Measurements from ENCODE around the gene ASB9. TPM values are rescaled to one million over a fixed set of nuclear protein-coding genes. Genes with fewer than 3 reads are reported as not detected.

ASB9 gene
- total RNA-seq, 1 experiment from 2014 or later = not detected

- H3K36me3 ChIP-seq = no peaks in the 10 kb centered on the region
- H3K4me3 ChIP-seq = no peak overlapping the region
- DNase-seq = no peak
- H3K27me3 ChIP-seq = no peaks in the 10 kb centered on the region
- no peaks in the 10 kb centered on the region for H3K9me3 ChIP-seq
Observed at GRCh38 chrX:15269120-15269519, 763 bp downstream of the ASB9 start.

- Histone ChIP-seq H3K27me3 (no peaks in the 10 kb centered on the region), H3K36me3 (no peaks in the 10 kb centered on the region), H3K4me3 (no peak overlapping the region), H3K9me3 (no peaks in the 10 kb centered on the region)
- no peak for DNase-seq
Observed at GRCh38 chrX:15254852-15255251, 15.0 kb downstream of the ASB9 start.

GRCh38 chrX:15245896-15246295 is 24.0 kb downstream of the ASB9 start:
- H3K4me3 ChIP-seq = no peak overlapping the region
- no peaks in the 10 kb centered on the region for H3K36me3 ChIP-seq
- no peaks in the 10 kb centered on the region for H3K9me3 ChIP-seq
- DNase-seq = no peak
- no peaks in the 10 kb centered on the region for H3K27me3 ChIP-seq

- no peaks in the 10 kb centered on the region for H3K27me3 ChIP-seq
- H3K4me3 ChIP-seq = no peak overlapping the region
- no peaks in the 10 kb centered on the region for H3K9me3 ChIP-seq
- H3K36me3 ChIP-seq = no peaks in the 10 kb centered on the region
- no peak for DNase-seq
Observed at GRCh38 chrX:15244421-15244820, 25.5 kb downstream of the ASB9 start.

- Histone ChIP-seq H3K9me3 (no peaks in the 10 kb centered on the region), H3K27me3 (no peaks in the 10 kb centered on the region), H3K36me3 (no peaks in the 10 kb centered on the region), H3K4me3 (no peak overlapping the region)
- DNase-seq = peak; percentile 2
Observed at GRCh38 chrX:15242899-15243555, 26.9 kb downstream of the ASB9 start.

GRCh38 chrX:15241301-15241700 is 28.6 kb downstream of the ASB9 start:
- H3K9me3 ChIP-seq = no peaks in the 10 kb centered on the region
- H3K27me3 ChIP-seq = no peaks in the 10 kb centered on the region

GRCh38 chrX:15240414-15240813 is 29.5 kb downstream of the ASB9 start:
- DNase-seq = no peak
- no peaks in the 10 kb centered on the region for H3K36me3 ChIP-seq

More at GRCh38 chrX:15241301-15241700, 28.6 kb downstream of the ASB9 start:
- no peak for DNase-seq
- no peaks in the 10 kb centered on the region for H3K36me3 ChIP-seq
- no peak overlapping the region for H3K4me3 ChIP-seq

GRCh38 chrX:15236146-15236545 is 33.7 kb downstream of the ASB9 start:
- Histone ChIP-seq H3K9me3 (no peaks in the 10 kb centered on the region), H3K4me3 (no peak overlapping the region), H3K36me3 (no peaks in the 10 kb centered on the region), H3K27me3 (no peaks in the 10 kb centered on the region)
- no peak for DNase-seq

More at GRCh38 chrX:15240414-15240813, 29.5 kb downstream of the ASB9 start:
- Histone ChIP-seq H3K9me3 (no peaks in the 10 kb centered on the region), H3K4me3 (no peak overlapping the region), H3K27me3 (no peaks in the 10 kb centered on the region)

GRCh38 chrX:15235001-15235400 is 34.9 kb downstream of the ASB9 start:
- Histone ChIP-seq H3K9me3 (no peaks in the 10 kb centered on the region), H3K36me3 (no peaks in the 10 kb centered on the region), H3K27me3 (no peaks in the 10 kb centered on the region), H3K4me3 (no peak overlapping the region)
- no peak for DNase-seq

GRCh38 chrX:15233416-15234015 is 36.4 kb downstream of the ASB9 start:
- Histone ChIP-seq H3K4me3 (no peak overlapping the region), H3K36me3 (no peaks in the 10 kb centered on the region), H3K27me3 (no peaks in the 10 kb centered on the region), H3K9me3 (no peaks in the 10 kb centered on the region)
- no peak for DNase-seq

GRCh38 chrX:15224747-15225146 is 45.1 kb downstream of the ASB9 start:
- Histone ChIP-seq H3K27me3 (no peaks in the 10 kb centered on the region), H3K36me3 (no peaks in the 10 kb centered on the region), H3K4me3 (no peak overlapping the region), H3K9me3 (no peaks in the 10 kb centered on the region)
- no peak for DNase-seq

GRCh38 chrX:15221321-15221720 is 48.6 kb downstream of the ASB9 start:
- DNase-seq = no peak
- Histone ChIP-seq H3K36me3 (no peaks in the 10 kb centered on the region), H3K27me3 (no peaks in the 10 kb centered on the region), H3K4me3 (no peak overlapping the region), H3K9me3 (no peaks in the 10 kb centered on the region)

GRCh38 chrX:15217161-15217560 is 52.7 kb downstream of the ASB9 start:
- H3K9me3 ChIP-seq = no peaks in the 10 kb centered on the region
- no peaks in the 10 kb centered on the region for H3K27me3 ChIP-seq
- no peaks in the 10 kb centered on the region for H3K36me3 ChIP-seq
- H3K4me3 ChIP-seq = no peak overlapping the region
- DNase-seq = no peak

GRCh38 chrX:15216280-15216679 is 53.6 kb downstream of the ASB9 start:
- DNase-seq = no peak
- Histone ChIP-seq H3K9me3 (no peaks in the 10 kb centered on the region), H3K27me3 (no peaks in the 10 kb centered on the region), H3K36me3 (no peaks in the 10 kb centered on the region), H3K4me3 (no peak overlapping the region)

- no peaks in the 10 kb centered on the region for H3K27me3 ChIP-seq
- H3K4me3 ChIP-seq = no peak overlapping the region
- H3K9me3 ChIP-seq = no peaks in the 10 kb centered on the region
- no peaks in the 10 kb centered on the region for H3K36me3 ChIP-seq
- DNase-seq = no peak
Observed at GRCh38 chrX:15215366-15215765, 54.5 kb downstream of the ASB9 start.

- no peak overlapping the region for H3K4me3 ChIP-seq
- no peak for DNase-seq
- no peaks in the 10 kb centered on the region for H3K9me3 ChIP-seq
- H3K36me3 ChIP-seq = no peaks in the 10 kb centered on the region
- no peaks in the 10 kb centered on the region for H3K27me3 ChIP-seq
Observed at GRCh38 chrX:15214588-15214987, 55.3 kb downstream of the ASB9 start.

- H3K4me3 ChIP-seq = no peak overlapping the region
- H3K36me3 ChIP-seq = no peaks in the 10 kb centered on the region
- no peaks in the 10 kb centered on the region for H3K9me3 ChIP-seq
- H3K27me3 ChIP-seq = no peaks in the 10 kb centered on the region
- no peak for DNase-seq
Observed at GRCh38 chrX:15209096-15209495, 60.8 kb downstream of the ASB9 start.

GRCh38 chrX:15207994-15208393 is 61.9 kb downstream of the ASB9 start:
- Histone ChIP-seq H3K36me3 (no peaks in the 10 kb centered on the region), H3K4me3 (no peak overlapping the region), H3K27me3 (no peaks in the 10 kb centered on the region), H3K9me3 (no peaks in the 10 kb centered on the region)
- DNase-seq = no peak
